WTC11 (cell line): ENCODE data around the gene KIF19. TPM values are rescaled to one million over a fixed set of nuclear protein-coding genes. Genes with fewer than 3 reads are reported as not detected.

Experiments used
- AFF4 ChIP-seq: sonication (generic); formaldehyde crosslinking; IDR thresholded peaks from 2 replicates; pipeline ENCODE4 v1.8.1; 2023; ENCODE audit warnings: mild to moderate bottlenecking, missing genetic modification reagents, borderline replicate concordance
- ATF1 ChIP-seq: sonication (generic); formaldehyde crosslinking; IDR thresholded peaks from 2 replicates; pipeline ENCODE4 v1.8.1; 2023; ENCODE audit warnings: mild to moderate bottlenecking, moderate library complexity, missing genetic modification reagents
- CBFB ChIP-seq: sonication (generic); formaldehyde crosslinking; IDR thresholded peaks from 2 replicates; pipeline ENCODE4 v1.8.1; 2022; ENCODE audit warnings: mild to moderate bottlenecking, low read depth, missing genetic modification reagents
- CREB1 ChIP-seq: sonication (generic); formaldehyde crosslinking; IDR thresholded peaks from 2 replicates; pipeline ENCODE4 v1.8.0; 2023; ENCODE audit warnings: mild to moderate bottlenecking, missing genetic modification reagents
- FOXK1 ChIP-seq: sonication (generic); formaldehyde crosslinking; IDR thresholded peaks from 2 replicates; pipeline ENCODE4 v1.8.0; 2022; ENCODE audit warnings: mild to moderate bottlenecking, moderate library complexity, missing genetic modification reagents
- FOXP1 ChIP-seq: sonication (generic); formaldehyde crosslinking; IDR thresholded peaks from 2 replicates; pipeline ENCODE4 v1.8.0; 2022; ENCODE audit warnings: missing genetic modification reagents, mild to moderate bottlenecking, moderate library complexity, borderline replicate concordance
- GABPB1 ChIP-seq: sonication (generic); formaldehyde crosslinking; IDR thresholded peaks from 2 replicates; pipeline ENCODE4 v1.8.1; 2023; ENCODE audit warnings: mild to moderate bottlenecking, missing genetic modification reagents
- GRHL2 ChIP-seq: fragments of 250-450 bp; sonication (Bioruptor Pico); IDR thresholded peaks from 2 replicates; pipeline ENCODE4 v1.8.0; 2022; ENCODE audit warnings: mild to moderate bottlenecking, moderate library complexity; ENCODE audit not compliant: insufficient replicate concordance, severe bottlenecking
- GTF2I ChIP-seq: fragments of 250-450 bp; sonication (Bioruptor Pico); conservative IDR thresholded peaks from 2 replicates; pipeline ENCODE4 v1.4.0; 2021; ENCODE audit warnings: mild to moderate bottlenecking
- HMGA2 ChIP-seq: fragments of 250-450 bp; sonication (Bioruptor Pico); IDR thresholded peaks from 2 replicates; pipeline ENCODE4 v1.4.0; 2021; ENCODE audit warnings: mild to moderate bottlenecking, moderate library complexity
- IRF2 ChIP-seq: sonication (generic); formaldehyde crosslinking; IDR thresholded peaks from 2 replicates; pipeline ENCODE4 v1.8.0; 2022; ENCODE audit warnings: low read depth, missing genetic modification reagents, borderline replicate concordance
- JUN ChIP-seq: sonication (generic); formaldehyde crosslinking; IDR thresholded peaks from 2 replicates; pipeline ENCODE4 v1.8.0; 2023; ENCODE audit warnings: mild to moderate bottlenecking, missing genetic modification reagents
- KAT7 ChIP-seq: sonication (generic); formaldehyde crosslinking; IDR thresholded peaks from 2 replicates; pipeline ENCODE4 v1.8.1; 2023; ENCODE audit warnings: missing genetic modification reagents, mild to moderate bottlenecking, borderline replicate concordance
- NFE2L1 ChIP-seq: sonication (generic); formaldehyde crosslinking; IDR thresholded peaks from 2 replicates; pipeline ENCODE4 v1.8.1; 2023; ENCODE audit warnings: missing genetic modification reagents
- NR3C1 ChIP-seq: sonication (generic); formaldehyde crosslinking; conservative IDR thresholded peaks from 2 replicates; pipeline ENCODE4 v1.8.1; 2023; ENCODE audit warnings: low read depth, mild to moderate bottlenecking, missing genetic modification reagents
- PRRX2 ChIP-seq: fragments of 250-450 bp; sonication (Bioruptor Pico); IDR thresholded peaks from 2 replicates; pipeline ENCODE4 v1.8.0; 2021; ENCODE audit warnings: mild to moderate bottlenecking
- TCF7 ChIP-seq: sonication (generic); formaldehyde crosslinking; IDR thresholded peaks from 2 replicates; pipeline ENCODE4 v1.8.0; 2022; ENCODE audit warnings: mild to moderate bottlenecking, low read depth, missing genetic modification reagents, moderate library complexity
- TEAD4 ChIP-seq: sonication (generic); formaldehyde crosslinking; IDR thresholded peaks from 2 replicates; pipeline ENCODE4 v1.8.0; 2022; ENCODE audit warnings: mild to moderate bottlenecking, missing genetic modification reagents
- TP53 ChIP-seq: sonication (generic); formaldehyde crosslinking; IDR thresholded peaks from 2 replicates; pipeline ENCODE4 v1.8.1; 2023; ENCODE audit warnings: mild to moderate bottlenecking, missing genetic modification reagents
- ZBTB21 ChIP-seq: sonication (generic); formaldehyde crosslinking; IDR thresholded peaks from 2 replicates; pipeline ENCODE4 v1.8.1; 2023; ENCODE audit warnings: mild to moderate bottlenecking, missing genetic modification reagents, borderline replicate concordance
- ZNF121 ChIP-seq: sonication (generic); formaldehyde crosslinking; IDR thresholded peaks from 2 replicates; pipeline ENCODE4 v1.8.0; 2023; ENCODE audit warnings: missing genetic modification reagents
- ZNF263 ChIP-seq: sonication (generic); formaldehyde crosslinking; IDR thresholded peaks from 2 replicates; pipeline ENCODE4 v1.8.1; 2022; ENCODE audit warnings: low read depth, mild to moderate bottlenecking, moderate library complexity, missing genetic modification reagents
- ZNF317 ChIP-seq: sonication (generic); formaldehyde crosslinking; IDR thresholded peaks from 2 replicates; pipeline ENCODE4 v1.8.1; 2023; ENCODE audit warnings: low read depth, mild to moderate bottlenecking, moderate library complexity, missing genetic modification reagents, borderline replicate concordance
- ZNF396 ChIP-seq: fragments of 250-450 bp; sonication (Bioruptor Pico); IDR thresholded peaks from 2 replicates; pipeline ENCODE4 v1.8.0; 2021; ENCODE audit warnings: mild to moderate bottlenecking, moderate library complexity, borderline replicate concordance
- ZNF425 ChIP-seq: fragments of 250-450 bp; sonication (Bioruptor Pico); conservative IDR thresholded peaks from 2 replicates; pipeline ENCODE4 v1.9.0; 2021; ENCODE audit warnings: mild to moderate bottlenecking
- ZNF671 ChIP-seq: fragments of 250-450 bp; sonication (Bioruptor Pico); IDR thresholded peaks from 2 replicates; pipeline ENCODE4 v1.8.0; 2021; ENCODE audit warnings: mild to moderate bottlenecking
- total RNA-seq: library from RNA; stranded (reverse); gene quantifications from 3 replicates; pipeline ENCODE4 v1.2.3, GENCODE V29; 2021
- TF ChIP-seq, protein P1 (sequence below): sonication (generic); formaldehyde crosslinking; IDR thresholded peaks from 2 replicates; pipeline ENCODE4 v1.8.1; 2022; ENCODE audit warnings: mild to moderate bottlenecking, moderate library complexity, missing genetic modification reagents
- TF ChIP-seq, protein P2 (sequence below): fragments of 250-450 bp; sonication (Bioruptor Pico); IDR thresholded peaks from 2 replicates; pipeline ENCODE4 v1.9.0; 2021; ENCODE audit warnings: moderate library complexity, mild to moderate bottlenecking, inconsistent platforms, borderline replicate concordance
- TF ChIP-seq, protein P3 (sequence below): fragments of 250-450 bp; sonication (Bioruptor Pico); IDR thresholded peaks from 2 replicates; pipeline ENCODE4 v1.9.0; 2021; ENCODE audit warnings: mild to moderate bottlenecking, borderline replicate concordance

The KIF19 gene
- total RNA-seq, 1 experiment from 2014 or later, result 0.44 TPM

DNA sequence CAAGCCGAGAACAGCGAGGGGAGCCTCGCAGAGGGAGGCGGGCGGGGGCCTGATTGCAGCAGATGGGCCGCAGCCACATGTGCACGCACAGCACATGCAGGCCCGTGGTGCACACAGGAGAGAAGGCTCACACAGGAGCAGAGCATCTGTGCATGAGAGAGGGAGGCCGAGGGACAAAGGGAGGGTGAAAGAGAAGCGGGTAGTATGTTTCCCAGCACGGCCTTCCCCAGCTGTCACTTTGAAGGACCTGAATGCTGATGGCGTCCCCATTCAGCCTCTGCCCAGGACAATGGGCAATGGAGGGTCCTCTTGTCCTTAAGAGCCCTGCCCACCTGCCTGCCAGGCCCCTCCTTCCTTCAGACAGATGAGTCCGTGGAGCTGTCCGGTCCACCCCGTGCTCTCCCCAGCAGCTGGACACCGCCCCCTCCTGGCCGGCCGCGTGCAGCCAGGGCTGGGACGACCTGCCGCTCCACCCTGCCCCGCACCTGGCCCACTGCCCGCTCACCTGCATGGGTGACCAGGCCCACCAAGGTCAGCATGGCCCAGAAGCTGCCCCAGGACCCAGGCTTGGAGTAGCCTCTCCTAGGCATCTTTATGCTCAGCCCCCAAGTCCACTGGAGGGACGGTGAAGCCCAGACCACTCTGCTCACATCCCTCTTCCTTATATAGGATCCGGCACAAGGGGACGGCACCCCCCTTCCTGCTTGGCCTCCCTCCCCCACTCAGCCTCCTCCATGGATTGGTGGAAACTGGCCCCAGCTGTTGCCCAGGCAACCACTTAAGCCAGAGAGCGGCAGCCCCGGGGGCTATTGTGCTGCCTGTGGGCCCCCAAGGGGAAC is 35.4 kb downstream of the KIF19 start, which contains the start of gene BTBD17 (continued):
- TF ChIP-seq HMGA2 (no peak), FOXK1 (peak; percentile 63; the same call in 1 of the 2 replicates), FOXP1 (peak; percentile 14; the same call in 1 of the 2 replicates), KAT7 (CRISPR knock-in tag) (0 out of 2 replicates have a peak, but pooled peaks have one; percentile 30), ZNF396 (CRISPR knock-in tag) (no peak), GTF2I (no peak), NFE2L1 (CRISPR knock-in tag) (peak; percentile 44; the same call in 1 of the 2 replicates), ATF1 (no peak), NR3C1 (no peak), CBFB (CRISPR knock-in tag) (no peak), ZNF671 (CRISPR knock-in tag) (no peak), PRRX2 (CRISPR knock-in tag) (no peak), ZNF263 (CRISPR knock-in tag) (no peak), ZNF121 (CRISPR knock-in tag) (peak; percentile 98), TP53 (no peak), ZNF425 (CRISPR knock-in tag) (no peak), TCF7 (CRISPR knock-in tag) (no peak), GABPB1 (CRISPR knock-in tag) (no peak), GRHL2 (CRISPR knock-in tag) (no peak), JUN (no peak), IRF2 (no peak), TEAD4 (CRISPR knock-in tag) (no peak), CREB1 (CRISPR knock-in tag) (no peak), ZBTB21 (CRISPR knock-in tag) (no peak), AFF4 (CRISPR knock-in tag) (no peak), ZNF317 (CRISPR knock-in tag) (no peak)
- TF ChIP-seq, protein P1, sequence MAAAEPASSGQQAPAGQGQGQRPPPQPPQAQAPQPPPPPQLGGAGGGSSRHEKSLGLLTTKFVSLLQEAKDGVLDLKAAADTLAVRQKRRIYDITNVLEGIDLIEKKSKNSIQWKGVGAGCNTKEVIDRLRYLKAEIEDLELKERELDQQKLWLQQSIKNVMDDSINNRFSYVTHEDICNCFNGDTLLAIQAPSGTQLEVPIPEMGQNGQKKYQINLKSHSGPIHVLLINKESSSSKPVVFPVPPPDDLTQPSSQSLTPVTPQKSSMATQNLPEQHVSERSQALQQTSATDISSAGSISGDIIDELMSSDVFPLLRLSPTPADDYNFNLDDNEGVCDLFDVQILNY (CRISPR knock-in tag), result no peak
- TF ChIP-seq, protein P2, sequence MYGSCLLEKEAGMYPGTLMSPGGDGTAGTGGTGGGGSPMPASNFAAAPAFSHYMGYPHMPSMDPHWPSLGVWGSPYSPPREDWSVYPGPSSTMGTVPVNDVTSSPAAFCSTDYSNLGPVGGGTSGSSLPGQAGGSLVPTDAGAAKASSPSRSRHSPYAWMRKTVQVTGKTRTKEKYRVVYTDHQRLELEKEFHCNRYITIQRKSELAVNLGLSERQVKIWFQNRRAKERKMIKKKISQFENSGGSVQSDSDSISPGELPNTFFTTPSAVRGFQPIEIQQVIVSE (CRISPR knock-in tag), result no peak
- TF ChIP-seq, protein P3, sequence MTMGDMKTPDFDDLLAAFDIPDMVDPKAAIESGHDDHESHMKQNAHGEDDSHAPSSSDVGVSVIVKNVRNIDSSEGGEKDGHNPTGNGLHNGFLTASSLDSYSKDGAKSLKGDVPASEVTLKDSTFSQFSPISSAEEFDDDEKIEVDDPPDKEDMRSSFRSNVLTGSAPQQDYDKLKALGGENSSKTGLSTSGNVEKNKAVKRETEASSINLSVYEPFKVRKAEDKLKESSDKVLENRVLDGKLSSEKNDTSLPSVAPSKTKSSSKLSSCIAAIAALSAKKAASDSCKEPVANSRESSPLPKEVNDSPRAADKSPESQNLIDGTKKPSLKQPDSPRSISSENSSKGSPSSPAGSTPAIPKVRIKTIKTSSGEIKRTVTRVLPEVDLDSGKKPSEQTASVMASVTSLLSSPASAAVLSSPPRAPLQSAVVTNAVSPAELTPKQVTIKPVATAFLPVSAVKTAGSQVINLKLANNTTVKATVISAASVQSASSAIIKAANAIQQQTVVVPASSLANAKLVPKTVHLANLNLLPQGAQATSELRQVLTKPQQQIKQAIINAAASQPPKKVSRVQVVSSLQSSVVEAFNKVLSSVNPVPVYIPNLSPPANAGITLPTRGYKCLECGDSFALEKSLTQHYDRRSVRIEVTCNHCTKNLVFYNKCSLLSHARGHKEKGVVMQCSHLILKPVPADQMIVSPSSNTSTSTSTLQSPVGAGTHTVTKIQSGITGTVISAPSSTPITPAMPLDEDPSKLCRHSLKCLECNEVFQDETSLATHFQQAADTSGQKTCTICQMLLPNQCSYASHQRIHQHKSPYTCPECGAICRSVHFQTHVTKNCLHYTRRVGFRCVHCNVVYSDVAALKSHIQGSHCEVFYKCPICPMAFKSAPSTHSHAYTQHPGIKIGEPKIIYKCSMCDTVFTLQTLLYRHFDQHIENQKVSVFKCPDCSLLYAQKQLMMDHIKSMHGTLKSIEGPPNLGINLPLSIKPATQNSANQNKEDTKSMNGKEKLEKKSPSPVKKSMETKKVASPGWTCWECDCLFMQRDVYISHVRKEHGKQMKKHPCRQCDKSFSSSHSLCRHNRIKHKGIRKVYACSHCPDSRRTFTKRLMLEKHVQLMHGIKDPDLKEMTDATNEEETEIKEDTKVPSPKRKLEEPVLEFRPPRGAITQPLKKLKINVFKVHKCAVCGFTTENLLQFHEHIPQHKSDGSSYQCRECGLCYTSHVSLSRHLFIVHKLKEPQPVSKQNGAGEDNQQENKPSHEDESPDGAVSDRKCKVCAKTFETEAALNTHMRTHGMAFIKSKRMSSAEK, result no peak
